ENCODE results near the gene HSPG2. TPM values are rescaled to one million over a fixed set of nuclear protein-coding genes. Genes with fewer than 3 reads are reported as not detected.

Gene HSPG2
- total and polyA plus RNA-seq, 2 of the 8 experiments (the other 6 are each of a cell fraction or from before 2014, with no cell fraction given), result 17.8 to 111 TPM

DNA sequence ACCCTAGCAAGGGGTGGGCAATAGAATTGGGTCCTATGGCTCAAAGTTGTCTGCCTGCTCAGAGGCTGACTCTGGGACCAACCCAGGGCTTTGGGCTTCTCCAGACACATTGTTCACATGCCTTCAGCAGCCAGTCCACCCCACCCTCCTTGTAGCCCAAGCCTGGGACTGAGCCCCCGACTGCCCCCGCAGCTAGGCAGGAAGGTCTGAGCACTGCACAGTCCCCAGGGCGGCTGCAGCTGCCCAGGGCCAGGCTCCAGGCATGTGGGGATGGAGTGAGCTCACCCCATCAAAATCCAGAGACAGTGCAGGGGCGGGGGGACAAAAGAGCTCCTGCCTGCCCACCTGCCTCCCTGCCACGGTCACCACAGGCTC lies 35.6 kb downstream of the HSPG2 start (continued):
- TF ChIP-seq CTCF (IDR thresholded peaks at IDR 0.05; ENCODE audit: control extremely low read depth in 1 of 3, insufficient read depth in 1 of 3, low read depth in 1 of 3, low read length in 3 of 3) (no peak), FOSL1 (IDR thresholded peaks at IDR 0.05; ENCODE audit: insufficient read depth, low read depth, low read length) (no peak), SP2 (IDR thresholded peaks at IDR 0.05; ENCODE audit: low read length) (no peak)
